ENCODE results near the gene CUX1. TPM values are rescaled to one million over a fixed set of nuclear protein-coding genes. Genes with fewer than 3 reads are reported as not detected.

CUX1 gene
- total and polyA plus RNA-seq, 2 of the 13 experiments (the other 11 are each of a cell fraction or from before 2014, with no cell fraction given), result 13.7 to 14.9 TPM

- H2AFZ ChIP-seq (ENCODE audit: low read length), result no peak overlapping the region
- no peaks in the 10 kb centered on the region for H3K27me3 ChIP-seq (ENCODE audit: control insufficient read depth in 1 of 2, insufficient read depth in 2 of 2, low read length in 2 of 2)
- no peaks in the 10 kb centered on the region for H3K79me2 ChIP-seq (ENCODE audit: insufficient read depth, low read length)
- ATAC-seq (no peak), DNase-seq (ENCODE audit: low spot score) (no peak), FAIRE-seq (no peak)
- ChIA-PET POLR2A (interaction anchor here (0.5 kb wide), 1 partner anchor 547 kb away, joined by 3 read pairs; no protein-coding TSS in a partner anchor), CTCF (ENCODE audit: low intra/inter-chr PET ratio, low total read pairs) (no interaction called here)
- H4K20me1 ChIP-seq (ENCODE audit: insufficient read depth, low read length), result no peaks in the 10 kb centered on the region
- TF ChIP-seq TERF1 (CRISPR knock-in tag; IDR thresholded peaks at IDR 0.05), result no peak
- TF ChIP-seq ZNF318 (CRISPR knock-in tag; IDR thresholded peaks at IDR 0.05), result no peak
- no peak for TF ChIP-seq IRF1 (CRISPR knock-in tag; IDR thresholded peaks at IDR 0.05; ENCODE audit: low read depth)
- no peak for TF ChIP-seq EEA1 (CRISPR knock-in tag; IDR thresholded peaks at IDR 0.05; ENCODE audit: borderline replicate concordance)
- TF ChIP-seq HOXD1 (CRISPR knock-in tag; IDR thresholded peaks at IDR 0.05), result no peak
- TF ChIP-seq ETV6 (CRISPR knock-in tag; conservative IDR thresholded peaks at IDR 0.05), result no peak
- in situ Hi-C loops (cut with HindIII; ENCODE audit: extremely low pct_ligation_motif_present, low pct_unique_long_range_greater_than_20kb) (loop anchor here (25.0 kb wide), 1 partner anchor 574 kb away; no protein-coding TSS in a partner anchor), intact Hi-C loops (cut with micrococcal nuclease; ENCODE audit: unreplicated experiment) (no loop called here)
- H3K4me3 ChIP-seq (replicated peaks in 1 of 3; ENCODE audit: insufficient read depth in 1 of 3, low read depth in 2 of 3, low read length in 3 of 3), result no peak overlapping the region
- H3K27ac ChIP-seq (ENCODE audit: extremely low read length, insufficient read depth, low read length), result no peak overlapping the region
- no TSS peak for BruUV-seq (replicated peaks)
- H3K36me3 ChIP-seq (replicated peaks in 1 of 2; ENCODE audit: control insufficient read depth in 1 of 2, insufficient read depth in 2 of 2, low read length in 2 of 2), result no peaks in the 10 kb centered on the region
- H3K4me2 ChIP-seq (ENCODE audit: low read depth, low read length), result no peak overlapping the region
- no peaks in the 10 kb centered on the region for H3K9me3 ChIP-seq (ENCODE audit: low read length)
- H3K4me1 ChIP-seq (ENCODE audit: insufficient read depth, low read length), result peaks cover 60% of the 10 kb centered on the region
- 81% methylated on average over 6 of the region's 9 CpGs for WGBS (ENCODE audit: low lambda C conversion rate)
- no peak overlapping the region for H3K9ac ChIP-seq (ENCODE audit: insufficient read depth, low read depth, low read length)
Observed at GRCh38 chr7:102261451-102261850, 444.0 kb downstream of the CUX1 start.
